HG03175 (cell line): ENCODE data around the gene RBMS1.
A peak's percentile ranks its signal among the peaks of the same experiment; 100 is the strongest.

ENCODE experiments used
- ATAC-seq: cut with Tn5 transposase; IDR thresholded peaks from one replicate; pipeline ENCODE4 v1.9.1; 2021; ENCODE audit warnings: mild to moderate bottlenecking, moderate library complexity; ENCODE audit not compliant: unreplicated experiment

The RBMS1 gene

GRCh38 chr2:160411167-160411566 is 82.4 kb downstream of the RBMS1 start:
- peak; percentile 31 for ATAC-seq

- no peak for ATAC-seq
Measured at GRCh38 chr2:160409480-160409879, 84.1 kb downstream of the RBMS1 start.

- no peak for ATAC-seq
Measured at GRCh38 chr2:160408959-160409291, 84.7 kb downstream of the RBMS1 start.

GRCh38 chr2:160408173-160408958 is 85.2 kb downstream of the RBMS1 start:
- no peak for ATAC-seq

GRCh38 chr2:160407393-160408172 is 86.0 kb downstream of the RBMS1 start:
- ATAC-seq: peak; percentile 67

- peak; percentile 54 for ATAC-seq
Measured at GRCh38 chr2:160406591-160407392, 86.8 kb downstream of the RBMS1 start.

- no peak for ATAC-seq
Measured at GRCh38 chr2:160405077-160405867, 88.3 kb downstream of the RBMS1 start.

- no peak for ATAC-seq
Measured at GRCh38 chr2:160402997-160403979, 90.3 kb downstream of the RBMS1 start.

- ATAC-seq: no peak
Measured at GRCh38 chr2:160402501-160402900, 91.1 kb downstream of the RBMS1 start.

GRCh38 chr2:160401895-160402294 is 91.7 kb downstream of the RBMS1 start:
- no peak for ATAC-seq

GRCh38 chr2:160399880-160400279 is 93.7 kb downstream of the RBMS1 start:
- ATAC-seq: no peak

- ATAC-seq: no peak
Measured at GRCh38 chr2:160397530-160397865, 96.1 kb downstream of the RBMS1 start.

- ATAC-seq: peak; percentile 100
Measured at GRCh38 chr2:160394153-160394552, 99.5 kb downstream of the RBMS1 start.

- ATAC-seq: no peak
Measured at GRCh38 chr2:160392201-160392600, 101.4 kb downstream of the RBMS1 start.

- no peak for ATAC-seq
Measured at GRCh38 chr2:160390544-160391455, 102.8 kb downstream of the RBMS1 start.

- ATAC-seq: no peak
Measured at GRCh38 chr2:160389875-160390274, 103.7 kb downstream of the RBMS1 start.

GRCh38 chr2:160388464-160389263 is 104.9 kb downstream of the RBMS1 start:
- ATAC-seq: peak; percentile 65
